ENCODE results near the gene ZDHHC21. TPM values are rescaled to one million over a fixed set of nuclear protein-coding genes. Genes with fewer than 3 reads are reported as not detected.

The ZDHHC21 gene
- polyA plus RNA-seq, 3 donors = 0.34 to 2.0 (median 1.0) TPM

GRCh38 chr9:14690948-14691730 lies 2.1 kb downstream of the ZDHHC21 start:
- no peaks in the 10 kb centered on the region for H3K79me2 ChIP-seq (ENCODE audit: insufficient read depth, low read length)
- H3K9ac ChIP-seq (ENCODE audit: insufficient read depth, low read length, poor library complexity, severe bottlenecking) = no peak overlapping the region
- peaks cover 27% of the 10 kb centered on the region for H3K4me1 Mint-ChIP-seq
- peaks cover 24 to 29% of the 10 kb centered on the region in 2 donors for H3K36me3 Mint-ChIP-seq
- H3K9me3 Mint-ChIP-seq = peaks cover 0 to 5% (median 0%) of the 10 kb centered on the region in 7 donors
- no peak overlapping the region for H2AFZ ChIP-seq (ENCODE audit: insufficient read depth, low read depth, low read length, poor library complexity, severe bottlenecking)
- no peaks in the 10 kb centered on the region for H3K36me3 ChIP-seq (replicated peaks in 1 of 2; ENCODE audit: control insufficient read depth in 1 of 2, insufficient read depth in 2 of 2, low read length in 2 of 2)
- peaks cover 11 to 29% (median 17%) of the 10 kb centered on the region in 3 donors for H3K27me3 Mint-ChIP-seq (ENCODE audit: low read depth in 3 of 3)
- intact Hi-C loops (cut with micrococcal nuclease) = no loop called here
- no peak overlapping the region for H3K27ac Mint-ChIP-seq
- TF ChIP-seq CTCF (IDR thresholded peaks at IDR 0.05) = no peak
- 100% methylated on average over 1 of the region's 7 CpGs for WGBS (ENCODE audit: insufficient coverage)
- peaks cover 14 to 30% of the 10 kb centered on the region in 2 donors for H3K27me3 ChIP-seq (ENCODE audit: control insufficient read depth in 2 of 2, insufficient read depth in 2 of 2, low read length in 2 of 2)
- no peak overlapping the region for H3K4me3 Mint-ChIP-seq
- no peak overlapping the region for H3K4me2 ChIP-seq (replicated peaks; ENCODE audit: extremely low read depth, low read length, poor library complexity, severe bottlenecking)
- H4K20me1 ChIP-seq (ENCODE audit: insufficient read depth, low read length) = no peaks in the 10 kb centered on the region
- H3K4me1 ChIP-seq (ENCODE audit: control insufficient read depth in 1 of 2, insufficient read depth in 2 of 2, low read length in 2 of 2) = peaks cover 12 to 20% of the 10 kb centered on the region in 2 donors
- DNase-seq = no peak
- H3K4me3 ChIP-seq (replicated peaks in 1 of 3; ENCODE audit: low read depth in 2 of 3, low read length in 3 of 3) = no peak overlapping the region
- H3K27ac ChIP-seq (ENCODE audit: low read depth in 1 of 2, low read length in 2 of 2) = no peak overlapping the region
- H3K9me3 ChIP-seq (replicated peaks in 1 of 2; ENCODE audit: control insufficient read depth in 1 of 2, insufficient read depth in 1 of 2, low read length in 2 of 2) = no peaks in the 10 kb centered on the region

GRCh38 chr9:14687042-14687719 lies 6.1 kb downstream of the ZDHHC21 start:
- TF ChIP-seq CTCF (IDR thresholded peaks at IDR 0.05) = no peak
- H3K9me3 ChIP-seq (replicated peaks in 1 of 2; ENCODE audit: control insufficient read depth in 1 of 2, insufficient read depth in 1 of 2, low read length in 2 of 2) = no peaks in the 10 kb centered on the region
- H3K4me3 ChIP-seq (replicated peaks in 1 of 3; ENCODE audit: low read depth in 2 of 3, low read length in 3 of 3) = no peak overlapping the region
- Mint-ChIP-seq H3K36me3 (peaks cover 28 to 34% of the 10 kb centered on the region in 2 donors), H3K4me3 (no peak overlapping the region), H3K27ac (peak overlapping the region in 1 of 7 donors; percentile 66), H3K4me1 (peaks cover 15% of the 10 kb centered on the region), H3K27me3 (ENCODE audit: low read depth in 3 of 3) (no peaks in the 10 kb centered on the region), H3K9me3 (peaks cover 0 to 4% (median 0%) of the 10 kb centered on the region in 7 donors)
- H4K20me1 ChIP-seq (ENCODE audit: insufficient read depth, low read length) = no peaks in the 10 kb centered on the region
- no peak overlapping the region for H2AFZ ChIP-seq (ENCODE audit: insufficient read depth, low read depth, low read length, poor library complexity, severe bottlenecking)
- intact Hi-C loops (cut with micrococcal nuclease) = no loop called here
- H3K27ac ChIP-seq (ENCODE audit: low read depth in 1 of 2, low read length in 2 of 2) = no peak overlapping the region
- peaks cover under 1 to 8% of the 10 kb centered on the region in 2 donors for H3K4me1 ChIP-seq (ENCODE audit: control insufficient read depth in 1 of 2, insufficient read depth in 2 of 2, low read length in 2 of 2)
- no peak for DNase-seq
- H3K4me2 ChIP-seq (replicated peaks; ENCODE audit: extremely low read depth, low read length, poor library complexity, severe bottlenecking) = no peak overlapping the region
- H3K36me3 ChIP-seq (replicated peaks in 1 of 2; ENCODE audit: control insufficient read depth in 1 of 2, insufficient read depth in 2 of 2, low read length in 2 of 2) = no peaks in the 10 kb centered on the region
- no peaks in the 10 kb centered on the region for H3K27me3 ChIP-seq (ENCODE audit: control insufficient read depth in 2 of 2, insufficient read depth in 2 of 2, low read length in 2 of 2)
- WGBS (ENCODE audit: insufficient coverage) = 93% methylated on average over 8 of the region's 12 CpGs
- H3K9ac ChIP-seq (ENCODE audit: insufficient read depth, low read length, poor library complexity, severe bottlenecking) = no peak overlapping the region
- no peaks in the 10 kb centered on the region for H3K79me2 ChIP-seq (ENCODE audit: insufficient read depth, low read length)

Data from CD14-positive monocyte (primary cell).